CD4-positive, CD25-positive, alpha-beta regulatory T cell (primary cell): Measurements from ENCODE around the gene USP31. TPM values are rescaled to one million over a fixed set of nuclear protein-coding genes. Genes with fewer than 3 reads are reported as not detected.

Experiments
- ATAC-seq, 2 donors: fragments of 150-1000 bp; cut with Tn5 transposase; one replicate each; pipeline ENCODE4 v1.10.0; 2021; ENCODE audit warnings: low read depth in 2 of 2, moderate number of reproducible peaks in 2 of 2, moderate library complexity in 1 of 2
- DNase-seq, 3 donors: peaks; one replicate each; pipeline versions ENCODE4 v3.0.0 to v3.0.0-alpha.2; 2012 to 2022; ENCODE audit warnings: mixed read lengths in 1 of 3
- H3K27ac ChIP-seq: one replicate; pipeline ENCODE4 v1.7.0; 2013; ENCODE audit warnings: mild to moderate bottlenecking, low read length; ENCODE audit not compliant: insufficient read depth, poor library complexity, severe bottlenecking
- H3K27me3 ChIP-seq: one replicate; pipeline ENCODE4 v1.7.0; 2013; ENCODE audit warnings: low read length; ENCODE audit not compliant: control insufficient read depth, insufficient read depth
- H3K36me3 ChIP-seq: one replicate; pipeline ENCODE4 v1.7.0; 2013; ENCODE audit warnings: mild to moderate bottlenecking, low read length, moderate library complexity; ENCODE audit not compliant: control insufficient read depth, insufficient read depth
- H3K4me1 ChIP-seq: 2 replicates; pipeline ENCODE4 v1.7.0; 2013; ENCODE audit warnings: mild to moderate bottlenecking, low read length; ENCODE audit not compliant: insufficient read depth, control insufficient read depth, poor library complexity, severe bottlenecking
- H3K4me3 ChIP-seq: one replicate; pipeline ENCODE4 v1.7.0; 2013; ENCODE audit warnings: low read depth, mild to moderate bottlenecking, low read length, moderate library complexity
- H3K9me3 ChIP-seq, 2 experiments: 1 replicate in 1 of 2; 2 replicates in 1 of 2; pipeline ENCODE4 v1.7.0; 2013; ENCODE audit warnings: low read length in 2 of 2, mild to moderate bottlenecking in 1 of 2, moderate library complexity in 1 of 2; ENCODE audit not compliant: control insufficient read depth in 2 of 2
- H3K27ac Mint-ChIP-seq, 3 donors: one replicate each; pipeline ENCODE4 v1.8.0; 2020 to 2022; ENCODE audit warnings: mild to moderate bottlenecking in 3 of 3, mixed read lengths in 3 of 3, moderate library complexity in 2 of 3
- H3K27me3 Mint-ChIP-seq: one replicate; pipeline ENCODE4 v1.8.0; 2022; ENCODE audit warnings: mild to moderate bottlenecking, mixed read lengths
- H3K36me3 Mint-ChIP-seq: one replicate; pipeline ENCODE4 v1.8.0; 2020; ENCODE audit warnings: mixed read lengths
- H3K4me1 Mint-ChIP-seq, 4 donors: one replicate each; pipeline ENCODE4 v1.8.0; 2020 to 2022; ENCODE audit warnings: mixed read lengths in 4 of 4, mild to moderate bottlenecking in 1 of 4
- H3K4me3 Mint-ChIP-seq, 4 donors: one replicate each; pipeline ENCODE4 v1.8.0; 2020 to 2022; ENCODE audit warnings: mild to moderate bottlenecking in 4 of 4, mixed read lengths in 4 of 4, moderate library complexity in 3 of 4
- H3K9me3 Mint-ChIP-seq, 7 donors: one replicate each; pipeline ENCODE4 v1.8.0; 2020 to 2022; ENCODE audit warnings: mixed read lengths in 7 of 7, mild to moderate bottlenecking in 3 of 7, moderate library complexity in 2 of 7
- polyA plus RNA-seq, 4 donors: library from polyadenylated mRNA; unstranded; fragments of 300-500 nt; fragmentation: Illumina TruSeq; gene quantifications; one replicate each; pipeline ENCODE4 v1.2.3, GENCODE V29; 2021
- total RNA-seq: library from RNA; stranded (reverse); gene quantifications from one replicate; pipeline ENCODE4 v1.2.3, GENCODE V29; 2022

USP31 gene
- total and polyA plus RNA-seq, 5 donors from 2014 or later: 0.13 to 4.2 (median 0.40) TPM

GRCh38 chr16:23040246-23040645 is 109.0 kb downstream of the USP31 start:
- H3K4me3 ChIP-seq: no peak overlapping the region
- Mint-ChIP-seq H3K4me3 (no peak overlapping the region), H3K4me1 (no peaks in the 10 kb centered on the region), H3K9me3 (peaks cover 3 to 13% (median 9%) of the 10 kb centered on the region in 7 donors), H3K36me3 (no peaks in the 10 kb centered on the region), H3K27me3 (peaks cover 17% of the 10 kb centered on the region), H3K27ac (no peak overlapping the region)
- H3K4me1 ChIP-seq: no peaks in the 10 kb centered on the region
- DNase-seq (no peak), ATAC-seq (no peak)
- H3K27ac ChIP-seq: no peak overlapping the region
- peaks cover 4% of the 10 kb centered on the region for H3K27me3 ChIP-seq
- no peaks in the 10 kb centered on the region for H3K36me3 ChIP-seq
- H3K9me3 ChIP-seq: peaks cover 0 to 4% of the 10 kb centered on the region in 2 experiments

GRCh38 chr16:23039118-23039517 is 110.1 kb downstream of the USP31 start:
- Mint-ChIP-seq H3K27me3 (peaks cover 12% of the 10 kb centered on the region), H3K9me3 (peaks cover 1 to 8% (median 5%) of the 10 kb centered on the region in 7 donors), H3K4me3 (no peak overlapping the region), H3K36me3 (no peaks in the 10 kb centered on the region), H3K27ac (no peak overlapping the region), H3K4me1 (no peaks in the 10 kb centered on the region)
- Histone ChIP-seq H3K4me3 (no peak overlapping the region), H3K4me1 (no peaks in the 10 kb centered on the region), H3K27me3 (no peaks in the 10 kb centered on the region), H3K36me3 (no peaks in the 10 kb centered on the region), H3K27ac (no peak overlapping the region), H3K9me3 (peaks cover 0 to under 1% of the 10 kb centered on the region in 2 experiments)
- DNase-seq (no peak), ATAC-seq (no peak)

- Mint-ChIP-seq H3K27ac (peak overlapping the region in 1 of 3 donors; percentile 72), H3K4me1 (no peaks in the 10 kb centered on the region)
Observed at GRCh38 chr16:23035240-23035639, 114.0 kb downstream of the USP31 start.

GRCh38 chr16:23031508-23032098 is 117.6 kb downstream of the USP31 start:
- peaks cover 5% of the 10 kb centered on the region for H3K27me3 Mint-ChIP-seq
- no peaks in the 10 kb centered on the region for H3K36me3 ChIP-seq
- peaks cover 7 to 8% of the 10 kb centered on the region in 2 experiments for H3K9me3 ChIP-seq
- no peaks in the 10 kb centered on the region for H3K36me3 Mint-ChIP-seq
- peaks cover 0 to 15% (median 6%) of the 10 kb centered on the region in 7 donors for H3K9me3 Mint-ChIP-seq
- H3K4me1 Mint-ChIP-seq: no peaks in the 10 kb centered on the region
- ATAC-seq (no peak), DNase-seq (no peak)
- peaks cover 3% of the 10 kb centered on the region for H3K27me3 ChIP-seq
- H3K4me3 Mint-ChIP-seq: no peak overlapping the region
- H3K4me1 ChIP-seq: no peaks in the 10 kb centered on the region
- H3K27ac Mint-ChIP-seq: no peak overlapping the region
- no peak overlapping the region for H3K4me3 ChIP-seq
- H3K27ac ChIP-seq: no peak overlapping the region

More at GRCh38 chr16:23035240-23035639, 114.0 kb downstream of the USP31 start:
- H3K9me3 Mint-ChIP-seq: peaks cover 3 to 15% (median 6%) of the 10 kb centered on the region in 7 donors
- Histone ChIP-seq H3K4me3 (no peak overlapping the region), H3K36me3 (no peaks in the 10 kb centered on the region), H3K27me3 (no peaks in the 10 kb centered on the region), H3K27ac (no peak overlapping the region), H3K4me1 (no peaks in the 10 kb centered on the region), H3K9me3 (peaks cover 7 to 8% of the 10 kb centered on the region in 2 experiments)
- DNase-seq: no peak
- no peaks in the 10 kb centered on the region for H3K36me3 Mint-ChIP-seq
- H3K4me3 Mint-ChIP-seq: no peak overlapping the region
- no peak for ATAC-seq
- H3K27me3 Mint-ChIP-seq: peaks cover 5% of the 10 kb centered on the region

- Histone ChIP-seq H3K36me3 (no peaks in the 10 kb centered on the region), H3K4me3 (no peak overlapping the region), H3K9me3 (peaks cover 7 to 8% of the 10 kb centered on the region in 2 experiments), H3K27ac (no peak overlapping the region), H3K4me1 (no peaks in the 10 kb centered on the region), H3K27me3 (peaks cover 3% of the 10 kb centered on the region)
- Mint-ChIP-seq H3K27ac (no peak overlapping the region), H3K4me3 (no peak overlapping the region), H3K9me3 (peaks cover 0 to 13% (median 4%) of the 10 kb centered on the region in 7 donors), H3K36me3 (no peaks in the 10 kb centered on the region), H3K4me1 (no peaks in the 10 kb centered on the region), H3K27me3 (peaks cover 5% of the 10 kb centered on the region)
- ATAC-seq (no peak), DNase-seq (no peak)
Observed at GRCh38 chr16:23029733-23030420, 119.4 kb downstream of the USP31 start.

GRCh38 chr16:23027386-23027785 is 121.9 kb downstream of the USP31 start:
- Histone ChIP-seq H3K4me1 (no peaks in the 10 kb centered on the region), H3K4me3 (no peak overlapping the region), H3K27me3 (peaks cover 5% of the 10 kb centered on the region), H3K9me3 (no peaks in the 10 kb centered on the region), H3K36me3 (no peaks in the 10 kb centered on the region), H3K27ac (no peak overlapping the region)
- ATAC-seq: no peak
- DNase-seq: no peak
- Mint-ChIP-seq H3K4me1 (no peaks in the 10 kb centered on the region), H3K9me3 (peaks cover 0 to 2% (median 0%) of the 10 kb centered on the region in 7 donors), H3K27ac (peak overlapping the region in 1 of 3 donors; percentile 23), H3K27me3 (no peaks in the 10 kb centered on the region), H3K36me3 (no peaks in the 10 kb centered on the region), H3K4me3 (no peak overlapping the region)

GRCh38 chr16:23026784-23027362 is 122.4 kb downstream of the USP31 start:
- Mint-ChIP-seq H3K27ac (peak overlapping the region in 1 of 3 donors; percentile 23), H3K9me3 (peaks cover 0 to 2% (median 0%) of the 10 kb centered on the region in 7 donors), H3K27me3 (no peaks in the 10 kb centered on the region), H3K4me3 (no peak overlapping the region), H3K36me3 (no peaks in the 10 kb centered on the region), H3K4me1 (no peaks in the 10 kb centered on the region)
- H3K9me3 ChIP-seq: no peaks in the 10 kb centered on the region
- no peak overlapping the region for H3K27ac ChIP-seq
- H3K4me1 ChIP-seq: no peaks in the 10 kb centered on the region
- H3K36me3 ChIP-seq: no peaks in the 10 kb centered on the region
- H3K4me3 ChIP-seq: no peak overlapping the region
- H3K27me3 ChIP-seq: peaks cover 5% of the 10 kb centered on the region
- ATAC-seq: no peak
- no peak for DNase-seq
